Measurements from ENCODE around the gene GLP2R. TPM values are rescaled to one million over a fixed set of nuclear protein-coding genes. Genes with fewer than 3 reads are reported as not detected.
"Not testable (repeated sequence)": the region's sequence is repeated elsewhere in the genome, so short reads cannot be mapped to it uniquely, and the experiment has no call there.

GLP2R gene, protein sequence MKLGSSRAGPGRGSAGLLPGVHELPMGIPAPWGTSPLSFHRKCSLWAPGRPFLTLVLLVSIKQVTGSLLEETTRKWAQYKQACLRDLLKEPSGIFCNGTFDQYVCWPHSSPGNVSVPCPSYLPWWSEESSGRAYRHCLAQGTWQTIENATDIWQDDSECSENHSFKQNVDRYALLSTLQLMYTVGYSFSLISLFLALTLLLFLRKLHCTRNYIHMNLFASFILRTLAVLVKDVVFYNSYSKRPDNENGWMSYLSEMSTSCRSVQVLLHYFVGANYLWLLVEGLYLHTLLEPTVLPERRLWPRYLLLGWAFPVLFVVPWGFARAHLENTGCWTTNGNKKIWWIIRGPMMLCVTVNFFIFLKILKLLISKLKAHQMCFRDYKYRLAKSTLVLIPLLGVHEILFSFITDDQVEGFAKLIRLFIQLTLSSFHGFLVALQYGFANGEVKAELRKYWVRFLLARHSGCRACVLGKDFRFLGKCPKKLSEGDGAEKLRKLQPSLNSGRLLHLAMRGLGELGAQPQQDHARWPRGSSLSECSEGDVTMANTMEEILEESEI
- under 1 TPM in 3 of 4 donors, not detected in 1; 0.21 to 0.87 (median 0.59) TPM for total RNA-seq

DNA sequence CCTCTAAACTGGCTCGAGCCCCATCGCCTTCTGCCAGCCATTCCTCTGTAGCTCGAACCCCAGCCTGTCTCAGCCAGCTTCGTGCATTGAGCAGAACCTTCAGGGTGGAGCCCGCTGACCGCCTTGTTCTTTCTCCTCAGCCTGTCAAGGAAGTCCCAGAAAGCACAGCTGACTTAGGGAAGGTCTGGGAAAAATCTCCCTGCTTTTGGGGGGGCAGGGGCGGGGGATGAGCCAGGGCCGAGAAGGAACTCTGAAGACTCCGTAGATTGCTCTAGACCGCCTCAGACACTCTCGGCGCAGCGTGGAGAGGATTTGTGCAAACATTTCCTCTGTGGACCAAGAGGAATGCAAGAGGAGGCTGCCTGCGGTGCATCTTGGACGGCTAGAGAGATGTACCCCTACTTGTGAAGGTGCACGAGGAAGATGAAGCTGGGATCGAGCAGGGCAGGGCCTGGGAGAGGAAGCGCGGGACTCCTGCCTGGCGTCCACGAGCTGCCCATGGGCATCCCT lies at the start of gene GLP2R:
Gene GLP2R, plus strand, starts transcription at position 284 of the 510 bp plus-strand sequence. Its CDS starts 140 bp downstream, at position 424.
- H3K36me3 ChIP-seq, result no peaks in the 10 kb centered on the region
- TF ChIP-seq EP300 (IDR thresholded peaks at IDR 0.05), result no peak
- TF ChIP-seq, protein P1, sequence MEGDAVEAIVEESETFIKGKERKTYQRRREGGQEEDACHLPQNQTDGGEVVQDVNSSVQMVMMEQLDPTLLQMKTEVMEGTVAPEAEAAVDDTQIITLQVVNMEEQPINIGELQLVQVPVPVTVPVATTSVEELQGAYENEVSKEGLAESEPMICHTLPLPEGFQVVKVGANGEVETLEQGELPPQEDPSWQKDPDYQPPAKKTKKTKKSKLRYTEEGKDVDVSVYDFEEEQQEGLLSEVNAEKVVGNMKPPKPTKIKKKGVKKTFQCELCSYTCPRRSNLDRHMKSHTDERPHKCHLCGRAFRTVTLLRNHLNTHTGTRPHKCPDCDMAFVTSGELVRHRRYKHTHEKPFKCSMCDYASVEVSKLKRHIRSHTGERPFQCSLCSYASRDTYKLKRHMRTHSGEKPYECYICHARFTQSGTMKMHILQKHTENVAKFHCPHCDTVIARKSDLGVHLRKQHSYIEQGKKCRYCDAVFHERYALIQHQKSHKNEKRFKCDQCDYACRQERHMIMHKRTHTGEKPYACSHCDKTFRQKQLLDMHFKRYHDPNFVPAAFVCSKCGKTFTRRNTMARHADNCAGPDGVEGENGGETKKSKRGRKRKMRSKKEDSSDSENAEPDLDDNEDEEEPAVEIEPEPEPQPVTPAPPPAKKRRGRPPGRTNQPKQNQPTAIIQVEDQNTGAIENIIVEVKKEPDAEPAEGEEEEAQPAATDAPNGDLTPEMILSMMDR (IDR thresholded peaks at IDR 0.05), result no peak
- TF ChIP-seq POLR2A (IDR thresholded peaks at IDR 0.05), result no peak
- no peaks in the 10 kb centered on the region for H3K4me1 ChIP-seq
- WGBS, 2 donors, result 54 to 61% methylated on average over 21 of the region's 21 CpGs
- DNase-seq (ENCODE audit: low spot score in 2 of 2), result no peak
- H3K4me3 ChIP-seq, result no peak within 1 kb of the TSS
- no peak within 1 kb of the TSS for H3K27ac ChIP-seq
- H3K9me3 ChIP-seq, result no peaks in the 10 kb centered on the region
- H3K27me3 ChIP-seq, result no peaks in the 10 kb centered on the region

DNA sequence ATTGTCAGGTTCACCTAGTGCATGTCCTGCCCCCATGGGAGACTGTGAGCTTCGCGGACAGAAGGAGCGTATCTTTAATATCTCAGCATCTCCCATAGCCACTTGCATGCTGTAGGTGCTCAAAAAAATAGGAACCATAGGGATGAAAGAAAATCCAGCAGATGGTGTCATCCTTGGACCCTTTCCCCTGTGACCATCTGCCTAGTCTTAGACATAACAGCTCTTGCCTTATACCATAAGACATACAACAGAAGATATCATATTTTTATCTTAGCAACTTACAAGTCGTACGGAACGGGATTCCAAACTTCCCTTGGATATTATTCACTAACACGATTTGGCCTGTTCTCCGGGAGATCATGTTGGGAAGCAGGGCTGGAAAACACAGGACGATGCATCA lies 48.8 kb upstream of the GLP2R start:
- H3K36me3 ChIP-seq, result no peaks in the 10 kb centered on the region
- DNase-seq (ENCODE audit: low spot score in 2 of 2), result no peak
- no peaks in the 10 kb centered on the region for H3K4me1 ChIP-seq
- TF ChIP-seq EP300 (IDR thresholded peaks at IDR 0.05), result no peak
- no peak for TF ChIP-seq POLR2A (IDR thresholded peaks at IDR 0.05)
- TF ChIP-seq, protein P1 (IDR thresholded peaks at IDR 0.05), result no peak
- H3K9me3 ChIP-seq, result peaks cover 0 to 14% (median 0%) of the 10 kb centered on the region in 4 donors
- no peaks in the 10 kb centered on the region for H3K27me3 ChIP-seq
- H3K4me3 ChIP-seq, result no peak overlapping the region
- 91 to 94% methylated on average over 9 of the region's 9 CpGs for WGBS, 2 donors
- H3K27ac ChIP-seq, result no peak overlapping the region

DNA sequence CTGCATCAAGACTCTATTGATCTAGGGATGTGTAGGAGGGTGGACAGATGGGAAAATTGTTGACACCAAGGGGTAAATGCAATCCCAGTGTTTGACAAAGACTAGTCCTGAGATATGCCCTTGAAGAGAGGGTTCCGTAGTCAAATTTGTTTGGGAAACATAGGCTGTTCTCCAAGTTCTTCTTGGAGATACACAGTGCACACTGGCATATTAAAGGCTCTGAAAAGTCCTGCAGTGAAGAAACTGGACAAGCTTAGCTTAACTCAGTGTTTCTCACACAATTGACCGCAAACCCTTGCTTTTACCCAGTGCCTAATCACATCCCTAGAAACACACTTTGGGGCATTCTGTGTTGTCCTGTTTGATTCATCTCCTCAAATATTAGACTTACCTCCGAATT lies 45.2 kb upstream of the GLP2R start:
- H3K36me3 ChIP-seq, result no peaks in the 10 kb centered on the region
- DNase-seq (ENCODE audit: low spot score in 2 of 2), result no peak
- TF ChIP-seq EP300 (IDR thresholded peaks at IDR 0.05) (no peak), POLR2A (IDR thresholded peaks at IDR 0.05) (no peak)
- TF ChIP-seq, protein P1 (IDR thresholded peaks at IDR 0.05), result no peak
- 88 to 91% methylated on average over 3 of the region's 3 CpGs for whole genome bisulfite sequencing, 2 donors
- no peaks in the 10 kb centered on the region for H3K4me1 ChIP-seq
- H3K27me3 ChIP-seq, result no peaks in the 10 kb centered on the region
- peaks cover 0 to 12% (median 0%) of the 10 kb centered on the region in 4 donors for H3K9me3 ChIP-seq
- no peak overlapping the region for H3K27ac ChIP-seq
- H3K4me3 ChIP-seq, result no peak overlapping the region

DNA sequence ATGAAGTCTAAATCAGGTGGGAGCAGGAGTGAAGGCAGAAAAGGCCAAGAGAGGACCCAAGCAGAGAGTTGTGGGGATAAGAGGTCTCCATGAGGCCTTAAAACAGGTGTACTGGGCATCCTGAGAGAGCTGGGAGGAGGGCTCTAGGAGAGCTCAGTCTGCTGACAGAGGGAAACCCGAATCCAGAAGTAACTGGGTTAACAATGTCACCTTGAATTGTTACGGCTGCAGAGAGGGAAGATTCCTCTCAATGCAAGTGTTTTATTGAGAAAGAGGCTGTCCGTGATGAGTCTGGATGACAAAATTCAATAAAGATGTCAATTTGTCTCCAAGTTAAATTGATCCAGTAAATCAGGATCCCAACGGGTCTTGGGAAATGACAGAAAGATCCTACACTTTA lies 42.7 kb upstream of the GLP2R start:
- no peaks in the 10 kb centered on the region for H3K27me3 ChIP-seq
- DNase-seq (ENCODE audit: low spot score in 2 of 2), result no peak
- H3K4me1 ChIP-seq, result no peaks in the 10 kb centered on the region
- no peaks in the 10 kb centered on the region for H3K36me3 ChIP-seq
- no peak overlapping the region for H3K4me3 ChIP-seq
- TF ChIP-seq EP300 (IDR thresholded peaks at IDR 0.05), result no peak
- no peak for TF ChIP-seq POLR2A (IDR thresholded peaks at IDR 0.05)
- TF ChIP-seq, protein P1 (IDR thresholded peaks at IDR 0.05), result no peak
- WGBS, 2 donors, result 80 to 81% methylated on average over 4 of the region's 4 CpGs
- no peaks in the 10 kb centered on the region for H3K9me3 ChIP-seq
- no peak overlapping the region for H3K27ac ChIP-seq

DNA sequence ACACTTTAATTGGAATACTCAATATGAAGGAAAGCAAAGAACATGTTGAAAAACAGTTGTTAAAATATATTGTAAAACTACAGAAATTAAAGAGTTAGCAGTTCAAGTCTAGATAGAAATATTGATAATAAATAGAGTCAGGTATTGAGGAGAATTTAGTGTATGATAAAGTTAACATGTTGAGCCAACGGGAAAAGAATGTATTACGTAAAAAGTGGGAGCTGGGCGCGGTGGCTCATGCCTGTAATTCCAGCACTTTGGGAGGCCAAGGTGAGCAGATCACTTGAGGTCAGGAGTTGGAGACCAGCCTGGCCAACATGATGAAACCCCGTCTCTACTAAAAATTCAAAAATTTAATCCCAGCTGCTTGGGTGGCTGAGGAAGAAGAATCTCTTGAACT lies 42.3 kb upstream of the GLP2R start:
- H3K27me3 ChIP-seq; H3K4me3 ChIP-seq; H3K27ac ChIP-seq; H3K36me3 ChIP-seq; H3K9me3 ChIP-seq; DNase-seq (ENCODE audit: low spot score in 2 of 2); H3K4me1 ChIP-seq: not testable (repeated sequence)
- 83 to 85% methylated on average over 5 of the region's 5 CpGs for WGBS, 2 donors
